SK-N-SH treated with all-trans-retinoic acid at 6 μM for 48 hours (cell line): ENCODE measurements around the gene EXOC4.

Source experiments
- ARNTL ChIP-seq: fragments of 450-650 bp; formaldehyde crosslinking; IDR thresholded peaks from 2 replicates; pipeline ENCODE4 v1.5.0; 2020; ENCODE audit warnings: low read depth, mild to moderate bottlenecking, moderate library complexity, borderline replicate concordance
- ESRRG ChIP-seq: fragments of 250-450 bp; sonication (Bioruptor Pico); IDR thresholded peaks from 2 replicates; pipeline ENCODE4 v1.6.1; 2021; ENCODE audit warnings: mild to moderate bottlenecking
- ISL1 ChIP-seq: fragments of 250-450 bp; sonication (Bioruptor Pico); IDR thresholded peaks from 2 replicates; pipeline ENCODE4 v2.1.2; 2022; ENCODE audit warnings: mild to moderate bottlenecking, moderate library complexity
- OSR1 ChIP-seq: fragments of 250-450 bp; sonication (Bioruptor Pico); IDR thresholded peaks from 2 replicates; pipeline ENCODE4 v1.8.0; 2022; ENCODE audit warnings: moderate library complexity, mild to moderate bottlenecking, inconsistent platforms
- PPARA ChIP-seq: fragments of 250-450 bp; sonication (Bioruptor Pico); IDR thresholded peaks from 2 replicates; pipeline ENCODE4 v1.5.0; 2020; ENCODE audit warnings: mild to moderate bottlenecking, borderline replicate concordance
- RARB ChIP-seq: fragments of 250-450 bp; sonication (Bioruptor Pico); IDR thresholded peaks from 2 replicates; pipeline ENCODE4 v1.8.0; 2021; ENCODE audit warnings: mild to moderate bottlenecking, moderate library complexity
- SNAI2 ChIP-seq: fragments of 250-450 bp; sonication (Bioruptor Pico); IDR thresholded peaks from 2 replicates; pipeline ENCODE4 v1.5.0; 2020; ENCODE audit warnings: mild to moderate bottlenecking, moderate library complexity
- TCF4 ChIP-seq: fragments of 250-450 bp; sonication (Bioruptor Pico); IDR thresholded peaks from 2 replicates; pipeline ENCODE4 v1.8.0; 2021; ENCODE audit warnings: mild to moderate bottlenecking, moderate library complexity, borderline replicate concordance
- ZC3H10 ChIP-seq: fragments of 250-450 bp; sonication (Bioruptor Pico); IDR thresholded peaks from 2 replicates; pipeline ENCODE4 v1.5.1; 2021; ENCODE audit warnings: mild to moderate bottlenecking, moderate library complexity
- ZNF8 ChIP-seq: fragments of 450-650 bp; formaldehyde crosslinking; IDR thresholded peaks from 2 replicates; pipeline ENCODE4 v1.5.0; 2020; ENCODE audit warnings: mild to moderate bottlenecking, moderate library complexity
- TF ChIP-seq, protein P1 (sequence below): fragments of 250-450 bp; sonication (Bioruptor Pico); IDR thresholded peaks from 2 replicates; pipeline ENCODE4 v1.8.0; 2020; ENCODE audit warnings: mild to moderate bottlenecking, moderate library complexity, borderline replicate concordance

DNA sequence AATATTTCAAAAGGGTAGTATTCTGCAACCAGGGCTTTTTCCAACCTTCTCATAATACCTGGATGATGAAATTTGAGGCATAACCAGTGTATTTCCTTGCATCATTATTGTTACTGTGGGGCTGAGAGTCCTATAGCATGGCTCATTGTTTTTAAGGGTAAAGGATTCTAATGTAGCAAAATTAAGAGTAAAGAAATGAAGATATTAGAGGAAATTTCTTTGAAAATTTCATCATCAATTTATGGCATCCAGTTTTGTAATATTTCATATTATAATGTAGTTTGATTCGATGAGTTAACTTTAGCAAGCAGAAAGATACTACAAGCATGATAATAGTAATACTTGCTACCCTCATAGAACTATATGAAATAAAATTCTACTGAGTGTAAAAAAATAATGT, 486.9 kb downstream of the EXOC4 start:
- TF ChIP-seq ARNTL (no peak), TCF4 (CRISPR knock-in tag) (no peak), ZC3H10 (CRISPR knock-in tag) (no peak), ESRRG (CRISPR knock-in tag) (no peak), OSR1 (CRISPR knock-in tag) (no peak), RARB (no peak), ZNF8 (CRISPR knock-in tag) (no peak), ISL1 (no peak), SNAI2 (CRISPR knock-in tag) (no peak), PPARA (CRISPR knock-in tag) (no peak)
- TF ChIP-seq, protein P1, sequence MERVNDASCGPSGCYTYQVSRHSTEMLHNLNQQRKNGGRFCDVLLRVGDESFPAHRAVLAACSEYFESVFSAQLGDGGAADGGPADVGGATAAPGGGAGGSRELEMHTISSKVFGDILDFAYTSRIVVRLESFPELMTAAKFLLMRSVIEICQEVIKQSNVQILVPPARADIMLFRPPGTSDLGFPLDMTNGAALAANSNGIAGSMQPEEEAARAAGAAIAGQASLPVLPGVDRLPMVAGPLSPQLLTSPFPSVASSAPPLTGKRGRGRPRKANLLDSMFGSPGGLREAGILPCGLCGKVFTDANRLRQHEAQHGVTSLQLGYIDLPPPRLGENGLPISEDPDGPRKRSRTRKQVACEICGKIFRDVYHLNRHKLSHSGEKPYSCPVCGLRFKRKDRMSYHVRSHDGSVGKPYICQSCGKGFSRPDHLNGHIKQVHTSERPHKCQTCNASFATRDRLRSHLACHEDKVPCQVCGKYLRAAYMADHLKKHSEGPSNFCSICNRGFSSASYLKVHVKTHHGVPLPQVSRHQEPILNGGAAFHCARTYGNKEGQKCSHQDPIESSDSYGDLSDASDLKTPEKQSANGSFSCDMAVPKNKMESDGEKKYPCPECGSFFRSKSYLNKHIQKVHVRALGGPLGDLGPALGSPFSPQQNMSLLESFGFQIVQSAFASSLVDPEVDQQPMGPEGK (CRISPR knock-in tag), result no peak
